ENCODE data around the gene CNTNAP2. TPM values are rescaled to one million over a fixed set of nuclear protein-coding genes. Genes with fewer than 3 reads are reported as not detected.

CNTNAP2 gene
- total and polyA plus RNA-seq, 2 of the 4 experiments (the other 2 are of a cell fraction) = not detected

DNA sequence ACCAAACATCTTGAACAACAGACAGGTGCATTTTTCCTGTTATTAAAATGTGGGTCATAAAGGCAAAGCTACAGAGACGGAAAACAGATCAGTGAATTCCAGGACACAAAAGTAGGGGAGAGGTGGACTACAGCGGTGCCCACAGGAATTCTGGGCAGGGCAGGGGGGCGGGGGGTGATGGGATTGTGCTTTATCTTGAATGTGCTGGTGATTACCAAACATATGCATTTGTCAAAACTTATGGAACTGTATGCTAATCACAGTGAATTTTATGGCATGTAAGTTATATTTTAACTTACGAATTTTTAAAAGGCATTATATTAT, 519.4 kb downstream of the CNTNAP2 start:
- H2BK15ac ChIP-seq (ENCODE audit: low read depth, low read length) = no peak overlapping the region
- no peaks in the 10 kb centered on the region for H3K79me1 ChIP-seq (ENCODE audit: low read depth in 1 of 2, low read length in 2 of 2)
- ChIA-PET POLR2A (ENCODE audit: unreplicated experiment) (no interaction called here), CTCF (no interaction called here)
- H2AK9ac ChIP-seq (replicated peaks; ENCODE audit: low read depth, low read length, poor library complexity) = no peak overlapping the region
- DNase-seq (no peak), ATAC-seq (ENCODE audit: low read depth) (no peak)
- H2AFZ ChIP-seq (replicated peaks; ENCODE audit: low read length, poor library complexity) = no peak overlapping the region
- H3K14ac ChIP-seq (replicated peaks; ENCODE audit: low read depth, low read length) = no peak overlapping the region
- H3K4me3 ChIP-seq (ENCODE audit: insufficient read depth, low read depth, low read length) = no peak overlapping the region
- no peaks in the 10 kb centered on the region for H3K9me1 ChIP-seq (ENCODE audit: insufficient read depth, low read length)
- no peak overlapping the region for H3K27ac ChIP-seq (ENCODE audit: insufficient read depth, low read length)
- no TSS peak for BruUV-seq (replicated peaks)
- no peak overlapping the region for H3K9ac ChIP-seq (ENCODE audit: low read depth, low read length)
- H4K5ac ChIP-seq (ENCODE audit: low read depth, low read length) = no peak overlapping the region
- 0 out of 2 replicates have a peak, but pooled peaks cover 2% of the 10 kb centered on the region for H3K9me3 ChIP-seq (ENCODE audit: control insufficient read depth, insufficient read depth, low read length)
- no peaks in the 10 kb centered on the region for H3K4me1 ChIP-seq (ENCODE audit: control insufficient read depth, insufficient read depth, low read length)
- no peak overlapping the region for H3K4ac ChIP-seq (ENCODE audit: low read depth, low read length)
- no peak overlapping the region for H3K18ac ChIP-seq (ENCODE audit: low read depth, low read length)
- in situ Hi-C loops (cut with MboI; ENCODE audit: low sequenced_read_pairs) = no loop called here
- H2BK120ac ChIP-seq (ENCODE audit: low read depth, low read length) = no peak overlapping the region
- H3K56ac ChIP-seq (ENCODE audit: extremely low read depth, insufficient read depth, low read length) = no peak overlapping the region
- no peaks in the 10 kb centered on the region for H3K36me3 ChIP-seq (ENCODE audit: control insufficient read depth, insufficient read depth, low read length)
- H3K23ac ChIP-seq (ENCODE audit: low read depth, low read length) = no peak overlapping the region
- no peak overlapping the region for H3K4me2 ChIP-seq (ENCODE audit: low read depth, low read length)
- H2BK20ac ChIP-seq (ENCODE audit: low read depth, low read length) = no peak overlapping the region
- intact Hi-C loops (cut with micrococcal nuclease) = no loop called here
- no peak overlapping the region for H4K91ac ChIP-seq (ENCODE audit: insufficient read depth, low read depth, low read length)
- H4K8ac ChIP-seq (ENCODE audit: low read depth in 2 of 2, low read length in 2 of 2) = no peak overlapping the region
- TF ChIP-seq MXI1 (IDR thresholded peaks at IDR 0.05; ENCODE audit: borderline replicate concordance, low read depth, low read length) = no peak
- TF ChIP-seq, protein P1, sequence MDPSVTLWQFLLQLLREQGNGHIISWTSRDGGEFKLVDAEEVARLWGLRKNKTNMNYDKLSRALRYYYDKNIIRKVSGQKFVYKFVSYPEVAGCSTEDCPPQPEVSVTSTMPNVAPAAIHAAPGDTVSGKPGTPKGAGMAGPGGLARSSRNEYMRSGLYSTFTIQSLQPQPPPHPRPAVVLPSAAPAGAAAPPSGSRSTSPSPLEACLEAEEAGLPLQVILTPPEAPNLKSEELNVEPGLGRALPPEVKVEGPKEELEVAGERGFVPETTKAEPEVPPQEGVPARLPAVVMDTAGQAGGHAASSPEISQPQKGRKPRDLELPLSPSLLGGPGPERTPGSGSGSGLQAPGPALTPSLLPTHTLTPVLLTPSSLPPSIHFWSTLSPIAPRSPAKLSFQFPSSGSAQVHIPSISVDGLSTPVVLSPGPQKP (IDR thresholded peaks at IDR 0.05; ENCODE audit: borderline replicate concordance, low read depth, low read length) = no peak
- TF ChIP-seq, protein P2, sequence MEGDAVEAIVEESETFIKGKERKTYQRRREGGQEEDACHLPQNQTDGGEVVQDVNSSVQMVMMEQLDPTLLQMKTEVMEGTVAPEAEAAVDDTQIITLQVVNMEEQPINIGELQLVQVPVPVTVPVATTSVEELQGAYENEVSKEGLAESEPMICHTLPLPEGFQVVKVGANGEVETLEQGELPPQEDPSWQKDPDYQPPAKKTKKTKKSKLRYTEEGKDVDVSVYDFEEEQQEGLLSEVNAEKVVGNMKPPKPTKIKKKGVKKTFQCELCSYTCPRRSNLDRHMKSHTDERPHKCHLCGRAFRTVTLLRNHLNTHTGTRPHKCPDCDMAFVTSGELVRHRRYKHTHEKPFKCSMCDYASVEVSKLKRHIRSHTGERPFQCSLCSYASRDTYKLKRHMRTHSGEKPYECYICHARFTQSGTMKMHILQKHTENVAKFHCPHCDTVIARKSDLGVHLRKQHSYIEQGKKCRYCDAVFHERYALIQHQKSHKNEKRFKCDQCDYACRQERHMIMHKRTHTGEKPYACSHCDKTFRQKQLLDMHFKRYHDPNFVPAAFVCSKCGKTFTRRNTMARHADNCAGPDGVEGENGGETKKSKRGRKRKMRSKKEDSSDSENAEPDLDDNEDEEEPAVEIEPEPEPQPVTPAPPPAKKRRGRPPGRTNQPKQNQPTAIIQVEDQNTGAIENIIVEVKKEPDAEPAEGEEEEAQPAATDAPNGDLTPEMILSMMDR (conservative IDR thresholded peaks at IDR 0.05; ENCODE audit: low read depth, low read length) = no peak
- TF ChIP-seq, protein P3, sequence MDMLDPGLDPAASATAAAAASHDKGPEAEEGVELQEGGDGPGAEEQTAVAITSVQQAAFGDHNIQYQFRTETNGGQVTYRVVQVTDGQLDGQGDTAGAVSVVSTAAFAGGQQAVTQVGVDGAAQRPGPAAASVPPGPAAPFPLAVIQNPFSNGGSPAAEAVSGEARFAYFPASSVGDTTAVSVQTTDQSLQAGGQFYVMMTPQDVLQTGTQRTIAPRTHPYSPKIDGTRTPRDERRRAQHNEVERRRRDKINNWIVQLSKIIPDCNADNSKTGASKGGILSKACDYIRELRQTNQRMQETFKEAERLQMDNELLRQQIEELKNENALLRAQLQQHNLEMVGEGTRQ (IDR thresholded peaks at IDR 0.05; ENCODE audit: low read depth, low read length) = no peak
- TF ChIP-seq BHLHE40 (IDR thresholded peaks at IDR 0.05; ENCODE audit: low read depth, low read length) = no peak
- TF ChIP-seq CHD1 (IDR thresholded peaks at IDR 0.05; ENCODE audit: low read depth, low read length) = no peak
- no peak for TF ChIP-seq MAZ (IDR thresholded peaks at IDR 0.05; ENCODE audit: borderline replicate concordance, low read depth, low read length)
- no peak for TF ChIP-seq RFX5 (IDR thresholded peaks at IDR 0.05; ENCODE audit: low read depth, low read length)
- no CpG with 5 or more reads among the region's 4 CpGs for WGBS, 2 experiments (ENCODE audit: extremely low coverage in 2 of 2, insufficient read length in 1 of 2)
- H2AK5ac ChIP-seq (ENCODE audit: low read depth, low read length) = no peak overlapping the region
- no peaks in the 10 kb centered on the region for H3K27me3 ChIP-seq (ENCODE audit: control insufficient read depth, insufficient read depth, low read length)
- dilution Hi-C loops (cut with HindIII; ENCODE audit: low sequenced_read_pairs, unreplicated experiment) = no loop called here
- H2BK5ac ChIP-seq (ENCODE audit: low read depth, low read length, poor library complexity, severe bottlenecking) = no peak overlapping the region
- no peaks in the 10 kb centered on the region for H4K20me1 ChIP-seq (ENCODE audit: insufficient read depth, low read length)
